ENCODE data around the gene TYMS. TPM values are rescaled to one million over a fixed set of nuclear protein-coding genes. Genes with fewer than 3 reads are reported as not detected.

The TYMS gene
- total RNA-seq, 2 donors from 2014 or later = 81.9 to 90.0 TPM

GRCh38 chr18:653512-653911 lies 3.9 kb upstream of the TYMS start:
- Histone ChIP-seq H3K4me1 (ENCODE audit: control insufficient read depth, insufficient read depth, low read length) (no peaks in the 10 kb centered on the region), H3K9me3 (ENCODE audit: control insufficient read depth, low read length) (no peaks in the 10 kb centered on the region), H3K9ac (ENCODE audit: extremely low read depth, low read length, poor library complexity, severe bottlenecking) (no peak overlapping the region), H3K36me3 (ENCODE audit: control insufficient read depth, insufficient read depth, low read length) (no peaks in the 10 kb centered on the region), H3K4me3 (ENCODE audit: low read length) (no peak overlapping the region), H3K27ac (ENCODE audit: low read depth, low read length) (no peak overlapping the region), H3K27me3 (ENCODE audit: control insufficient read depth, insufficient read depth, low read length, poor library complexity, severe bottlenecking) (no peaks in the 10 kb centered on the region)
- peak; percentile 40 for TF ChIP-seq CTCF (conservative IDR thresholded peaks at IDR 0.05)
- no peaks in the 10 kb centered on the region for H3K9me3 Mint-ChIP-seq
- H3K27me3 Mint-ChIP-seq (ENCODE audit: insufficient read depth) = peaks cover 2% of the 10 kb centered on the region
- H3K4me3 Mint-ChIP-seq = no peak overlapping the region
- no peaks in the 10 kb centered on the region for H3K36me3 Mint-ChIP-seq (ENCODE audit: low read depth)
- H3K27ac Mint-ChIP-seq = no peak overlapping the region
- H3K4me1 Mint-ChIP-seq = peaks cover 10% of the 10 kb centered on the region
- 80 to 82% methylated on average over 1 of the region's 2 CpGs for WGBS, 2 experiments (ENCODE audit: insufficient coverage in 1 of 2, insufficient read length in 1 of 2)
- no peak for DNase-seq

GRCh38 chr18:654601-655000 lies 2.9 kb upstream of the TYMS start:
- H3K36me3 ChIP-seq (ENCODE audit: control insufficient read depth, insufficient read depth, low read length) = peaks cover 8% of the 10 kb centered on the region
- H3K9ac ChIP-seq (ENCODE audit: extremely low read depth, low read length, poor library complexity, severe bottlenecking) = no peak overlapping the region
- Mint-ChIP-seq H3K4me1 (peaks cover 17% of the 10 kb centered on the region), H3K27ac (no peak overlapping the region), H3K36me3 (ENCODE audit: low read depth) (peaks cover 7% of the 10 kb centered on the region), H3K4me3 (no peak overlapping the region), H3K27me3 (ENCODE audit: insufficient read depth) (peaks cover 2% of the 10 kb centered on the region), H3K9me3 (no peaks in the 10 kb centered on the region)
- 94 to 98% methylated on average over 4 of the region's 4 CpGs for WGBS, 2 experiments (ENCODE audit: insufficient coverage in 1 of 2, insufficient read length in 1 of 2)
- no peak for DNase-seq
- TF ChIP-seq CTCF (conservative IDR thresholded peaks at IDR 0.05) = no peak
- peaks cover 4% of the 10 kb centered on the region for H3K9me3 ChIP-seq (ENCODE audit: control insufficient read depth, low read length)
- no peaks in the 10 kb centered on the region for H3K27me3 ChIP-seq (ENCODE audit: control insufficient read depth, insufficient read depth, low read length, poor library complexity, severe bottlenecking)
- no peak overlapping the region for H3K4me3 ChIP-seq (ENCODE audit: low read length)
- no peak overlapping the region for H3K27ac ChIP-seq (ENCODE audit: low read depth, low read length)
- H3K4me1 ChIP-seq (ENCODE audit: control insufficient read depth, insufficient read depth, low read length) = no peaks in the 10 kb centered on the region

- H3K4me1 Mint-ChIP-seq = peaks cover 17% of the 10 kb centered on the region
Observed at GRCh38 chr18:655445-655844, 2.0 kb upstream of the TYMS start.

More at GRCh38 chr18:655445-655844, 2.0 kb upstream of the TYMS start:
- Histone ChIP-seq H3K36me3 (ENCODE audit: control insufficient read depth, insufficient read depth, low read length) (peaks cover 17% of the 10 kb centered on the region), H3K4me3 (ENCODE audit: low read length) (no peak overlapping the region), H3K4me1 (ENCODE audit: control insufficient read depth, insufficient read depth, low read length) (no peaks in the 10 kb centered on the region), H3K9ac (ENCODE audit: extremely low read depth, low read length, poor library complexity, severe bottlenecking) (no peak overlapping the region), H3K27me3 (ENCODE audit: control insufficient read depth, insufficient read depth, low read length, poor library complexity, severe bottlenecking) (no peaks in the 10 kb centered on the region), H3K9me3 (ENCODE audit: control insufficient read depth, low read length) (peaks cover 7% of the 10 kb centered on the region), H3K27ac (ENCODE audit: low read depth, low read length) (no peak overlapping the region)
- DNase-seq = no peak
- WGBS, 2 experiments (ENCODE audit: insufficient coverage in 1 of 2, insufficient read length in 1 of 2) = 86 to 93% methylated on average over 5 to 6 of the region's 6 CpGs
- peak overlapping the region; percentile 76 for H3K4me3 Mint-ChIP-seq
- peaks cover 15% of the 10 kb centered on the region for H3K36me3 Mint-ChIP-seq (ENCODE audit: low read depth)
- peaks cover 2% of the 10 kb centered on the region for H3K27me3 Mint-ChIP-seq (ENCODE audit: insufficient read depth)
- no peak overlapping the region for H3K27ac Mint-ChIP-seq
- TF ChIP-seq CTCF (conservative IDR thresholded peaks at IDR 0.05) = no peak
- no peaks in the 10 kb centered on the region for H3K9me3 Mint-ChIP-seq
